Suprapubic skin (tissue), 4 donors: ENCODE results near the gene RALGPS1.

Experiments
- CTCF ChIP-seq, 2 donors: fragments of 200-600 bp in 1 of 2; fragments of 450-650 bp in 1 of 2; sonication (generic) in 1 of 2; IDR thresholded peaks; one replicate each; pipeline ENCODE4 v1.5.1; 2016 to 2019; ENCODE audit warnings: antibody characterized with exemption in 2 of 2, mild to moderate bottlenecking in 1 of 2, moderate library complexity in 1 of 2
- POLR2A ChIP-seq, 2 donors: fragments of 450-650 bp; IDR thresholded peaks; one replicate each; pipeline ENCODE4 v1.6.1; 2017; ENCODE audit warnings: antibody characterized with exemption in 2 of 2, mild to moderate bottlenecking in 2 of 2, moderate library complexity in 2 of 2
- POLR2AphosphoS5 ChIP-seq, 3 donors: sonication (generic); formaldehyde crosslinking; IDR thresholded peaks; one replicate each; pipeline ENCODE4 v1.6.1; 2017; ENCODE audit warnings: antibody characterized with exemption in 3 of 3

GRCh38 chr9:127149463-127150390 lies 235.1 kb downstream of the RALGPS1 start:
- TF ChIP-seq CTCF (IDR thresholded peaks at IDR 0.05) (no peak), POLR2A (IDR thresholded peaks at IDR 0.05) (no peak), POLR2AphosphoS5 (IDR thresholded peaks at IDR 0.05) (no peak)
